Medulla oblongata (tissue), 1 donor: ENCODE data around the gene MYOG.

Source experiments
- DNase-seq: peaks from one replicate; pipeline ENCODE4 v3.0.0-alpha.2; 2015; ENCODE audit errors: extremely low spot score

The MYOG gene

DNA sequence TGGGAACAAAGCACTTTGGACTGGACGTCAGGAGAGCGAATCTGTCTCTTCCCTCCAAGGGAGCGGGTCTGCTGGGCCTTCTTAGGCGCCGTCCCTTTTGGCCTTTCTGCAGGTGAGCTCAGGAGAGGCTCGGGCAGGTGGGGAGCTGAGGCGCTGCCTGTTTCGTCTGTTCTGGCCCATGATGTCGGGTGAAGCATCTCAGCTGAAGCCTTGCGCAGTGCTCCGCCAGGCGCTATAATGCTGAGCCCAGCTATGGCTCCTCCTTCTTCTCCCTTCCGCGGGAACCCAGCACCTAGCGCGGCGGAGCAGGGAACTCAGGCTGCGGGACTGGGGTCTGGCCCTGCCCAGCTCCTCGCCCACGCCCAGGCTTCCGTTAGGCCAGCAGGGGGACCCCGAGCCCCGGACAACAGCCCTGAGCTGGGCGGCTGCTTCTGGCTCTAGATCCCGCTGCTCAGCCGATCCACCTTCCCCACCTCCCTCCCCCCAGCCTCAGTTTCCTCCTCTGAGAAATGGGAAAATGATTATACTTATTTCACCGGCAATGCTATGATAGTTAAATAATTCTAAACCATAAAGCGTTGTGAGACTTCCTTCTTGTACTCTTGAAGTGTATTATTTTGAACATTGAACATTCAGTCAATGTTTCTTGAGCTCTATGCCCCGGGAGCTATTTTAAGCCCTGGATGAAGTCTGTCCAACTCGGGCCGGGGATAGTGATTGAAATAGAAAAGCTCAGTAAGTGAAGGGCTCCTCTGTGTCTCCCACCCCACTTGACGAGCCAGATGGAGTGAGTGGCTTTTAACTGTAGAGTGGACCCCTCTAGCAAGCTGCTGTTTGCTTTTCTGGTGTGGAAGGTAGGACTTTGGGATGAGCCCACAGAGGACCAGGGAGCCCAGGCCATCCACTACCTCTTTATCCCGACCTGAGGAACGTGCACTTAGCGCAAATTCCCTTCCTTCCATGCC lies 32.1 kb upstream of the MYOG start:
- DNase-seq: peak; percentile 82

DNA sequence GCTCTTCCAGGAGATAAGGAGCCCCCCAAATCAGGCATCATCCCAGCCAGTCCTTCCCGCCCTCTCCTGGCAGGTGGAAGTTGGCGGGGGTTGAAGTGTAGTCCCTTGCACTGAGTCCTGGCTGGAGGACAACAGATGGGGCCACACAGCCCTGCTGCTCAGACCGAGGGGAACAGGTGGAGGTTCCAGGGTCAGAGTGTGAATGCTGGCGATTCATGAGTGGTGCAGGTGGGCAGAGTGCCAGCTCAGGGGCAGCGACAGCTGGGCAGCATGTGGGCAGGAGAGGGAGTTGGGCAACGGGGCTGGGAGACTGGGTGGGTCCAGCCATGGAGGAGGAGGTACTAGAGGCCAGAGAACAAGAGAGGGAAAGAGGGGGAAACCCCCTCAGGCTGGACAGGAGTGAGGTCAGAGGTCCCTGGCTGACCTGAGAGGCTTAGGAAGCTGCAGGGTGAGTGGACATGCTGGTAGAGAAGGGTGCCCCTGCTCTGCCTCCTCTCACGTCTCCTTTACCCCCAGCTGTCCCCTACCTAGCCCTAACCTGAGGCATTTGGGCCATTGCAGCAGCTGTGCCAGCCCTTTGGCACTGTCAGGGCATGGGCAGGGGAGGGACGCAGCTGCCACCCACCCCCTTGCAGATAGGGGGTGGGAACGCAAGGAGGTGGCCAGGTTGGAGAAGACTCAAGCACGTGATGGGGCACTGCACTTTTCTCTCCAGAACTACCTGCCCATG lies 30.4 kb upstream of the MYOG start:
- DNase-seq: no peak

DNA sequence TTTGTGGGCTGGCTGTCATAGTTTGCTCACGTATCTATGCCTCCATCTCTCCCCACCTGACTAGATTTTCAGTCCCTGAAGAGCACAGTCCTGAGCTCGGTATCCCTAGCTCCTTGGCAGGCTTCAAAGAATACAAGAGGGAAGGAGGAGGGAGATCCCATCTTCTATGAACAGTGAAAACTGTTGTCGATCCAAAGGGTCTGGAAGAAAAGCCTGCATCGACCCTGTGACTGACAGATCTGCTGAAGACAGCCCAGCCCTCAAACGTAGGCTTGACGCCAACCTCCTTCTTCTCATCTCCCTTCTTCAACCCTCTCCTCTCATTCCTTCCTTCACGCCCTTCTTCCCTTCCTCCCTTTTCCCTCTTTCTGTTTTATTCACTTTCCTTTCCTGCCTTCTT lies 28.4 kb upstream of the MYOG start:
- DNase-seq: no peak

DNA sequence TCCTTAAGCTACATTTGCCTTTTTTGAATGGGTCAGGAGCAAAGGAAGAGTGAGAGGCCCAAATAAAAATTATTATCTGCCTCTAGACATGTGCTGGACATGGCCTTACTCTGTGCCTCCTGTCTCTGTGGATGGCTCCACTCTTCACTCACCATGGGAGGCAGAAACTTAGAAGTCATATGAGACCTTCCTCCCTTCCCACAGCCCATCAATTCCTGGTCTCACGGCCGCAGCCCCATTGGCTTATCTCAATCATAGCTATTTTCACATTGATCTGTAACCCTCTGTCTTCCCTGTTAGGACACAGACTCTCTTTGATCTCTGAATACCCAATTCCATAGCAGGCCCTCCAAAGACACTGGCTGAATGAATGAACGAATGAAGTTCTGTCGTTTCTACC lies 27.5 kb upstream of the MYOG start:
- DNase-seq: no peak

DNA sequence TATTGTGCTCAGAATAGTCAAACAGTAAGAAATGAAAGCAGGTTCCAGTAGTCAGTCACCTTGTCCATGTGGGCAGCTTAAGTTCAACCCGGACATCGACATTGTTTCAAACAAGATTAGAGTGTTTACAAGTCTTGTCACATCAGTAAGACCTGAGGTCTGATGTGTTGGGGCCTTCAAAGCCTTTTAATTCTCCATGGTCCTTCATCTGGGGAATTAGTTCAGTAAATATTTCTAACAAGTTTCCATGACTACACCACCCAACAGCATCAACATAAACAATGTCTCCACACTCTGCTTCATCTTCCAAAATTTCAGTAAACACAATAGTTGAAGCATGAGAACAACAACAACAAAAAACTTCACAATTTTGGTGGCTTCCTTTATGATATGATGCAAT lies 26.7 kb upstream of the MYOG start:
- no peak for DNase-seq

DNA sequence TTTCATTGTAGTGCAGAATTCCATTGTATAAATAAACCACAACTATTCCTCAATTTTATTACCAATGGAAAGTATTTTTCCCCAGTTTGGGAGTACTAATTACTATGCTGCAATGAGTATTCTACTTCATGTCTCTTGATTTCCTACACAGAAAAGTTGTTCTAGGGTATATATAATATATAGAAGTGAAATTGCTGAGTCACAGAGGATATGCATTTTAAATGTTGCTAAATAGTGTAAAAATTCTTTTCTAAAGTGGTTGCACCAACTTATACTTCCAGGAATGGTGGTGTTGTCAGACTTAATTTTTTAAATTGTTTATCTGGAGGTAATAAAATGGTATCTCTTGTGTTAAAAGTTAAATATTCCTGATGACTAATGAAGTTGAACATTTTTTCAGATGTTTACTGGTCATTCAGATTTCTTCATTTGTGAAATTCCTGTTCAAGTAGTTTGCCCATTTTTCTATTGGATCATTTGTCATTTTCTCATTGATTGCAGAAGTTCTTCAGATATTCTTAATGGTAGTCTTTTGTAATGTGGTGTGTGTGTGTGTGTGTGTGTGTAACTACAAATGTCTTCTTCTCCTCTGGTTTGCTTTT lies 19.1 kb upstream of the MYOG start:
- no peak for DNase-seq

DNA sequence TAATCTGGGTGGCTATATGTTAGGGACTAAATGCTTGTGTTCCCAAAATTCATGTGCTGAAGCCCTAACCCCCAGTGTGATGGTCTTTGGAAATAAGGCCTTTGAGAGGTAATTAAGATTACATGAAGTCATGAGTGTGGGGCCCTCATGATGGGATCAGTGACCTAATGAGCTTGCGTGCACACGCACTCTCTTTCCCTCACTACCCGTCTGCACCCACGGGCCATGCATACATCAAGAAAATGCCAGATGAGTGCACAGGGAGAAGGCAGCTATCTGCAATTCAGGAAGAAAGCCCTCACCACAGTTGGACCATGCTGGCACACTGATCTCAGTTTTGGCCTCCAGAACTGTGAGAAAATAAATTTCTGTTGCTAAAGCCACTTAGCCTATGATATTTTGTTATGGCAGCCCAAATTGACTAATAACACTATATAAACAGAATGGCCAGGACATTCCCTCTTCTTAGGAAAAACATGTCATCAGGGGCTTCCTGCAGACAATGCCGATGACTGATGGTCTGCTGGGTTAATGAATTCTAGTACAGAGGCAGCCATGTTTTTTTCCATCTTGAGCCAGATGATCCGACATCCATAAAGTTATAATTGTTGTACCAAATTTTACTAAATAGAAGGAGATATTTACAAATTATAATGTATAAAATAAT lies 18.1 kb upstream of the MYOG start:
- no peak for DNase-seq

DNA sequence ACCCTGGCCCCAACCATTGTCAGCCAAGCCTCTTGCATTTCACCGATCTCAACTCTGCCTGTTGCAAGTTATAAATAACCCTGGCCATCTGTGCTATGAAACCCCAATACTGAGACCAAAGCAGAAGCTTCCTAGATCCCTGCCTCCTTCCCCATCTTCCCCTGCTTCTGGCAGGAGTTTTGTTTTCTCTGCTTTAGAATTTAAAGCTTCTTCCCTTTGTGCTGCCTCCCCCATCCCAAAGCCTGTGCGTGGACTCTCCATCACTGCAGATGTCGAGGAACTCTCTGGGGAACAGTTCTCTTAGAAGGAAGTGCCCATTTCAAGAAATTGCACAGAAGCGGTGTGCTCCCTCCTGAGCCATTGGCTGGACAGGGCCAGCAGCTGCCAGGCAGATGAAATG lies 17.4 kb upstream of the MYOG start:
- DNase-seq: no peak

DNA sequence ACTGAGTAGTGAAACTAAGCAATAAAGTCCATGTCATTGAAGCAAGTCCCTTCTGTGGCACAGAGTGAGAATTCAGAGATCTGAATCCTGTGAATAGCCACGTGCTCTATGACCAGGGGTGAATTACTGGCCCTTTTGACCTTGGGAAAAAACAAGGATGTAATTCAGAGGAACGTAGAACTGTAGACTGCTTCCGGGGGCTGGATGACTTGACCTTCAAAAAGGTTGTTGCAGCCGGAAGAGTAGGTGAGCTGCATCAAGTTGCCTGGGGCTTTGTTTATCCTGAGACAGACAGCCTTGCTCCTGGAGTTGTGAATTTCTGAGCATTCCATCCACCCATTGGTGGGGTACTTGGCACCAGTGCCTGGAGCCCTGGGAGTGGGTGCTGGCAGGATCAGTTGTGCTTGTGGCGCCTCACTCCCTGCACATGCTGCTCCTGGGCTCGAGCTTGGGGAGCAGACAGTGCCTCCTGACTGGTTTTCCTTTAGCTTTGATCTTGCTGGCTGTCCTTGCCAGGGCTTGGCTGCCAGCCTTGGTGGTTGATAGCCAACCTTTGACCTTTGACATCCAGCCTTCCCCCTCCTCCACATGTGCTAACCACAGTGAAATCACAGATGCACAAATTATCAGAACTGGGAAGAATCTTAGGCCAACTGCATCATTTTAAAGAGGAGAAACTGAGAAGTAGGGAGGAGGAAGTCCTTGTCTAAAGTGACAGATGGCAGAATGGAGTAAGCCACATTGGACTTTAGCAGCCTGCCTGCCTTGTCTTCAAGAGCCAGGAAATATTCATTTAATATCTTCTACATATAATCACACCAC lies 16.2 kb upstream of the MYOG start:
- DNase-seq: no peak

DNA sequence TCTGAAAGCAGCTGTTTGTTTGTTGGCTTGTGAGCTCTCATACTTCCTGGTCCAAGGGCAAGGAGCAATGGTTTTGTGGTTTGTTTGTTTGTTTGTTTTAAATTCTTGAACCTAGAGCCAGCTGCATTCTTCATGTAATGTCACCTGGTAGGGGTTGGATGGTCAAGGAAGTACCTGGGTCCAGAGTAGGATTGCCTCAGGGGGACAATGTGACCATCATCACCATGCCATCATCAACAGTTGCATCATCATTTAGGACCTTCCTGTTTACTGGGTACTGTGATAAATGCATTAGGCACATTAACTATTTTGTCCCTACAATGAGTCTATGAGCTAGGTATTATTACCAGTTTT lies 14.7 kb upstream of the MYOG start:
- no peak for DNase-seq

DNA sequence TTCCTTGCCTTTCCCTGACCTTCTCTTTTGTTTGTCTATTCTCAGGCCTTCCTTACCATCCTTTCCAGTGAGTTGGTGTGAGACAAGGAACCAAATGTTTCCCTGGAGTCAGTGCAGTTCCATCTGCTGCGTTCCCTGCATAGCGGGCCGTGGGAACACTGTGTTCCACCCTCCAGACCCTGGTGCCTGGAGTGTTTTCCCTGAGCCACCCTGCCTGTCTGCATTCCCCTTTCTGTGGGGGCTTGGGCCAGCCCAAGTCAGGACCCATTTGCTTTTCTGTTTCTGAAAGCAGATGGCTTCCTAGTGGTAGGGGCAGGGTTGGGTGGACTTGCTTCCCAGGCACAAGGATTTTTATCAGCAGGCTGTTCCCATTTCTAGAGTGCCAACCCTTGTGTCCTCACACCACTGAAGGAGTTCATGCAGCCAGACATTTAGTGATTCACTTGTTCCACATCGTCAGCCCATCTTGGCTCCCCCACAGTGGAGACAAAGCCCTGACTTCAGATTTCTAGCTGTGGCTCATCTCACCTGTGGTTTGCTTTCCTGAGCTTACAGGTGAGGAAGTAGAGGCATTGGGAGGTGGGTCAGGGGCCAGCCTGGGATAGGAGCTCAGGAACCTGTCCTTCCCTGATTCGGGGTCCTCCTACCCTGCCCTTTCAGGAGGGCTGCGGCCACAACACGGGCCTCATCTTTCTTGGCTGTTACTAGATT lies 14.1 kb upstream of the MYOG start:
- no peak for DNase-seq

DNA sequence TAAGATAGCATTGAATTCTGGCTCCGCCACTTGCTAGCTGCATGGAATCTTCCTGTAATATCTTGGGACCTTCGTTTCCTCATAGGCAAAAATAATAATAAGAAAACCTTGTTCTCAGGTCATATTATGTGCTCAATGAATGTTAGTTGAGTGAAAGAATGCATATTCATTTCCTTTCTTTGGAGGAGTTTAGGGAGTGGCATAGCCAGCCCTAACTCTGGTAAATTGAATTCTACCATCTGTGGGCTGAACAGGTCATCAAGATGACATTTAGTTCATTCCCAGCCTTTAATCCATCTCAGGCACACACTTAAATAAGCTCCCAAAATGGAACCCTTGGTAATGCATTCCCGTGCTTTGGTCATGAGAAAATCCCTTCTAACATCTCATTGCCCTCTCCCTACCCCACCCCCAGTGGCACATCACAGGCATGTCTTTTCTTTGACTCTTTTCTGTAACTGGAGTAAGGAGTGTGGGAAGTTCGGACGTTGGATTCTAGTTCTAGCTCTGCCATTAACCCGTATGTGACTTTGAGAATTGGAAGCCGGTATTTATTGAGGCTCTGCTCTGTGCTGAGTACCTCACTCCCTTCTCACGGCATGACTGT lies 13.2 kb upstream of the MYOG start:
- no peak for DNase-seq

DNA sequence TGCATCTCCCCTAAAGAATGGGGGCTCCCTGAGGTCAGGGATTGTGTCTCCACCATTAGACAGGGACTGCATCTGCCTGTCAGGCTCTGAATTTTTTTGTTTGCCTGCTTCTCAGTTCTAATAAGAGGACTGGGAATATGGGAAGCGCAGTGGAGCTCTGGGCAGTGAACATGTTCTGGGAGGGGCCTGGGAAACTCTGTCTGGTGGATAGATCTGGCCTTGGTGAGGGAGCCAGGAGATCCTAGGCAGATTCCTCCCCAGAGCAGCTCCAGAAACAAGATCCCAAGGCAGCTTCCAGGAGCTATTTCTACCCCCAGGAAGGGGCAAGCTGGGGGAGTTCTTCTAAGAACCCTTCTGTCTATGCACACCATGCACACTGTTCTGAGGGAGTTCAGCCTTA lies 12.6 kb upstream of the MYOG start:
- no peak for DNase-seq

DNA sequence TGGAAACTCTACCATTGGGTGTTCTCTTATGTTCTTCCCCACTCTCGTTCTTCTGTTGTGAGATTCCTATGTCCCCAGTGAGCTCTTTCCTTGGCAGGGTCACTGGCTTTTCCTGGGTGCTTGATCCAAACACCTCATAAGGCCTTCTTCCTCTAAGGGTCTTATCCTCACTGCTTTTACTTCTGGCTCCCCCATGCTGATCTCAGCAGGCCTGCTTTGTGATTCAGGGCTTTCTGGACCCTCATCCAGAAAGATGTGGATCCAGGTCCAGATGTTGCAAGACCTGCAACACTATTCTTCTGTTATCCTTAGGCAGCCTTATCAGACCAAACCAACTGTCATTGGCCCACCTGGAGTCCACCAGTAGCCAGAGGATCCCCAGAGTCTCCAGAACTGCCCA lies 11.2 kb upstream of the MYOG start:
- DNase-seq: no peak

DNA sequence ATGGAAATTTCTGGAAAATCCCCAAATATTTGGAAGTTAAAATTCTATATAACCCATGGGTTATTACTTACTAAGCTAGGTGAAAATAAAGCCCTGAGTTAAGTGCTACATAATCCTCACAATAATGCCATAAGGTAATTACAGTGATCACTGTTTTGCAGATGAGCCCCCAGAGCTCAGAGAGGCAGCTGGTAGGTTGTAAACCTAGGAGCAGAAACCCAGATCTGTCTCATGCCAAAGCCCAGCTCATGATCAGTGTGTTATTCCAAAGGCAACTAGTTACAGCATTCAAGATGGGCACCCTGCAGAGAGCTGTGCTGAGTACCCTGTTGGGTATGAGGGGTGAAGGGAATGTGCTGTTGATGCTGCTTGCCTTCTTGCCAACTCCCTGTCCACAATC lies 10.8 kb upstream of the MYOG start:
- no peak for DNase-seq

DNA sequence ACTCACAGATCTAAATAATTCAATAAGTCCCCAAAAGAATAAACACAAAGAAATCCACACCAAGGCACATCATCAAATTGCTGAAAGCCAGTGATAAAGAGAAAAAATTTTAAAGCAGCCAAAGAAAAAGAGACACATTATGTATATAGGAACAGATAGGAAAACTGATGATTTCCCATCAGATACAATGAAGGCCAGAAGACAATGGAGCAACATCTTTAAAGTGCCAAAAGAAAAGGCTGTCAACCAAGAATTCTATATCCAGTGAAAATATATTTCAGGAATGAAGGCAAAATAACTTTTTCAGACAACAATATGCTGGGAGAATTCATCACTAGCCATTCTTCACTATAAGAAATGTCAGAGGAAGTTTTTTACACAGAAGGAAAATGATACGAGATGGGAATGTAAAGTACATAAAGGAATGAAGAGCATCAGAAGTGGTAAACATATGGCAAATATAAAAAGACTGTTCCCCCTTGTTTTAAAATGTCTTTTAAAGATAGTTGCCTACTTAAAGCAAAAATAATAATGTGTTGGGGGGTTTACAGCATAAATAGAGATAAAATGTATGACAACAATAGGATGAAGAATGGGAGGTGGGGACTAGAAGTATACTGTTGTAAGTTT lies 9.4 kb upstream of the MYOG start:
- no peak for DNase-seq

DNA sequence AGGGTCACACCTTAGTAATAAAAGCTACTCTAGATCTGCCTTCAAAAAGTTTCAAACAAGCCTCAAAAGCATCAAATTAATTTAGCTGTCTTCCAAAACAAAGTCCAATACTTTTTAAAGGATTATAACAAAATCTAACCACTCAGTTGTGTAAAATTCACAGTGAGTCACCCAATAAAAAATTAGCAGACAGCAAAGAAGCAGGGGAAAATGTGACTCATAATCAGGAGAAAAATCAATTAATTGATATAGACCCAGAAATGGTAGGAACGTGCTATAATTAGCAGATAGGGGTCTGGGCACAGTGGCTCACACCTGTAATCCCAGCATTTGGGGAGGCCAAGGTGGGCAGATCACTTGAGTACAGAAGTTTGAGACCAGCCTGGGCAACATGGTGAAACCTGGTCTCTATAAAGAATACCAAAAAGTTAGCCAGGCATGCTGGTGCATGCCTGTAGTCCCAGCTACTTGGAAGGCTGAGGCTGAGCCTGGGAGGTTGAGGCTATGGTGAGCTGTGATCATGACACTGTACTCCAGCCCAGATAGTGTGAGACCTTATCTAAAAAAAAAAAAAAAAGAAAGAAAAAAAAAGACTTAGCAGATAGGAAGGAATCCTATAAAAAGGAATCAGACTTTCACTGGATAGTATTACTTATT lies 8.1 kb upstream of the MYOG start:
- DNase-seq: no peak

DNA sequence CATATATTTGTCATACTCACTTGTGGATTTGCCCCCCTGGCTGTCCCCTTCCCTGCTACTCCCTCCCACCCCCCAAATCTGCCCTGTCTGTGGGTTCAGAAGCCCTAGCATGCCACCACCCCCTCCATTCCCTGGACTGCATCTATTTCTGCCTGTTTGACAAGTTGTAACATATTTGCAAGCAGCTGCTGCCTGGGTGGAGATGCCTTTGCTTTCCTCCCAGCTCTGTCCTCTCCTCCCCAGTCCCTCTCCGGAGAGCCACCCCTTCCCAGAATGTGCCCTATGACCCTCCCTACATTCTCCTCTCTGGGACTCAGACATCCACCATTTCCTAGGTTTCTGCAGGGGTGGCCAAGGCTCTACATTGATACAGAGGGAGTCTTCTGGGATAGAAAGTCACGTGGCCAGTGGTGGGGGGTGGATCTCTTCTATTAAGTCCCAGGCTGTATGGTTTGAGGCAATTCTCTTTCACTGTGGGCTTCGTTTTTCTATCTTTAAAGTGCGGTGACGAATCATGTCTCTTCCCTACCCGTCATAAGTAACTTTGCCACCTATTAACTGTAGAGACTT lies 6.0 kb upstream of the MYOG start:
- no peak for DNase-seq

DNA sequence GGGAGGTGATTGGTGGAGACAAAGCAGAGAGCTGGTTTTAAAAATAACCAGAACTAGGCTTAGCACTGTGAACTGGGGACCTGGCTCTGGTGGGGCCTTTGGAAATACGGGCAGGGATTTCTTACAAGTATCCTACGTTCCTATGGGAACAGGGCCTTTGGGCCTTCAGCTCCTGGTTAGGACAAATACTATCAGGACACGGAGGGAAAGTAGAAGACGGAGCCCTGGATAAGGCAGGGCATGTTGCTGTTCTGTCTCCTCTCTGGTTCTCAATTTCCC lies 5.3 kb upstream of the MYOG start:
- no peak for DNase-seq
